Measurements from ENCODE around the gene MFSD11. TPM values are rescaled to one million over a fixed set of nuclear protein-coding genes. Genes with fewer than 3 reads are reported as not detected.

MFSD11 gene
- total RNA-seq, 1 experiment from 2014 or later, result 40.4 TPM

GRCh38 chr17:76775021-76775600 lies 37.2 kb downstream of the MFSD11 start:
- DNase-seq, result no peak
- Mint-ChIP-seq H3K27me3 (ENCODE audit: insufficient read depth, unreplicated experiment) (no peaks in the 10 kb centered on the region), H3K4me3 (ENCODE audit: unreplicated experiment) (no peak overlapping the region), H3K9me3 (ENCODE audit: unreplicated experiment) (no peaks in the 10 kb centered on the region), H3K4me1 (ENCODE audit: low read depth, unreplicated experiment) (peaks cover 15% of the 10 kb centered on the region), H3K27ac (ENCODE audit: unreplicated experiment) (no peak overlapping the region), H3K36me3 (ENCODE audit: insufficient read depth, unreplicated experiment) (peaks cover 58% of the 10 kb centered on the region)
- H3K27me3 ChIP-seq (replicated peaks; ENCODE audit: control insufficient read depth, insufficient read depth, low read length), result no peaks in the 10 kb centered on the region
- CTCF ChIA-PET, result no interaction called here
- H3K4me1 ChIP-seq, result 0 out of 2 replicates have a peak, but pooled peaks cover 4% of the 10 kb centered on the region
- TF ChIP-seq CTCF (IDR thresholded peaks at IDR 0.05; ENCODE audit: insufficient read depth in 1 of 2, low read depth in 1 of 2, low read length in 1 of 2, severe bottlenecking in 1 of 2, unreplicated experiment in 1 of 2), result no peak
- intact Hi-C loops (cut with micrococcal nuclease; ENCODE audit: unreplicated experiment), result no loop called here
- POLR2A ChIA-PET, result no interaction called here
- H3K9me3 ChIP-seq, result no peaks in the 10 kb centered on the region
- BruUV-seq (replicated peaks), result no TSS peak
- no peak overlapping the region for H3K4me3 ChIP-seq (ENCODE audit: low read depth, low read length)
- peaks cover 3% of the 10 kb centered on the region for H3K36me3 ChIP-seq (ENCODE audit: control insufficient read depth, insufficient read depth, low read length)

GRCh38 chr17:76781056-76781982 lies 43.4 kb downstream of the MFSD11 start:
- H3K4me3 ChIP-seq (ENCODE audit: low read depth, low read length), result no peak overlapping the region
- Mint-ChIP-seq H3K36me3 (ENCODE audit: insufficient read depth, unreplicated experiment) (peaks cover 29% of the 10 kb centered on the region), H3K27me3 (ENCODE audit: insufficient read depth, unreplicated experiment) (no peaks in the 10 kb centered on the region), H3K9me3 (ENCODE audit: unreplicated experiment) (no peaks in the 10 kb centered on the region), H3K4me1 (ENCODE audit: low read depth, unreplicated experiment) (no peaks in the 10 kb centered on the region), H3K27ac (ENCODE audit: unreplicated experiment) (no peak overlapping the region), H3K4me3 (ENCODE audit: unreplicated experiment) (no peak overlapping the region)
- no peaks in the 10 kb centered on the region for H3K27me3 ChIP-seq (replicated peaks; ENCODE audit: control insufficient read depth, insufficient read depth, low read length)
- intact Hi-C loops (cut with micrococcal nuclease; ENCODE audit: unreplicated experiment), result loop anchor here (2.0 kb wide), 1 partner anchor 43 kb away; the partner anchor contains the start of gene MFSD11
- BruUV-seq (replicated peaks), result no TSS peak
- ChIA-PET CTCF (interaction anchor here (1.2 kb wide), 1 partner anchor 47 kb away, joined by 3 read pairs; no protein-coding TSS in a partner anchor), POLR2A (interaction anchor here (0.5 kb wide), 1 partner anchor 54 kb away, joined by 3 read pairs; no protein-coding TSS in a partner anchor)
- TF ChIP-seq CTCF (IDR thresholded peaks at IDR 0.05; ENCODE audit: insufficient read depth in 1 of 2, low read depth in 1 of 2, low read length in 1 of 2, severe bottlenecking in 1 of 2, unreplicated experiment in 1 of 2), result no peak
- H3K36me3 ChIP-seq (ENCODE audit: control insufficient read depth, insufficient read depth, low read length), result no peaks in the 10 kb centered on the region
- H3K9me3 ChIP-seq, result no peaks in the 10 kb centered on the region
- peak in 1 of 2 experiments; percentile 30 for DNase-seq
- no peaks in the 10 kb centered on the region for H3K4me1 ChIP-seq

GRCh38 chr17:76783146-76783545 lies 45.2 kb downstream of the MFSD11 start:
- Mint-ChIP-seq H3K4me3 (ENCODE audit: unreplicated experiment) (no peak overlapping the region), H3K4me1 (ENCODE audit: low read depth, unreplicated experiment) (no peaks in the 10 kb centered on the region), H3K36me3 (ENCODE audit: insufficient read depth, unreplicated experiment) (peaks cover 22% of the 10 kb centered on the region), H3K27me3 (ENCODE audit: insufficient read depth, unreplicated experiment) (no peaks in the 10 kb centered on the region), H3K27ac (ENCODE audit: unreplicated experiment) (no peak overlapping the region), H3K9me3 (ENCODE audit: unreplicated experiment) (no peaks in the 10 kb centered on the region)
- TF ChIP-seq CTCF (IDR thresholded peaks at IDR 0.05; ENCODE audit: insufficient read depth in 1 of 2, low read depth in 1 of 2, low read length in 1 of 2, severe bottlenecking in 1 of 2, unreplicated experiment in 1 of 2), result no peak
- no peak for DNase-seq
- CTCF ChIA-PET, result no interaction called here
- Histone ChIP-seq H3K4me3 (ENCODE audit: low read depth, low read length) (no peak overlapping the region), H3K27me3 (replicated peaks; ENCODE audit: control insufficient read depth, insufficient read depth, low read length) (no peaks in the 10 kb centered on the region), H3K36me3 (ENCODE audit: control insufficient read depth, insufficient read depth, low read length) (no peaks in the 10 kb centered on the region), H3K9me3 (no peaks in the 10 kb centered on the region), H3K4me1 (peaks cover 3% of the 10 kb centered on the region; the same call in 1 of the 2 replicates)
- POLR2A ChIA-PET, result interaction anchor here (0.6 kb wide), 2 partner anchors 10 to 307 kb away, joined by 4 to 5 read pairs; no protein-coding TSS in a partner anchor
- intact Hi-C loops (cut with micrococcal nuclease; ENCODE audit: unreplicated experiment), result no loop called here
- BruUV-seq (replicated peaks), result no TSS peak
